Breast epithelium (tissue), 3 donors: ENCODE measurements around the gene POLA2.

Source experiments
- CTCF ChIP-seq, 3 donors: fragments of 450-650 bp; IDR thresholded peaks; one replicate each; pipeline ENCODE4 v1.5.1; 2016 to 2017; ENCODE audit warnings: antibody characterized with exemption in 3 of 3, mild to moderate bottlenecking in 3 of 3, moderate library complexity in 3 of 3
- POLR2A ChIP-seq: fragments of 450-650 bp; IDR thresholded peaks from one replicate; pipeline ENCODE4 v1.6.1; 2016; ENCODE audit warnings: antibody characterized with exemption, mild to moderate bottlenecking, moderate library complexity
- POLR2AphosphoS5 ChIP-seq, 3 donors: sonication (generic); formaldehyde crosslinking; IDR thresholded peaks; one replicate each; pipeline ENCODE4 v1.6.1; 2017; ENCODE audit warnings: antibody characterized with exemption in 3 of 3

GRCh38 chr11:65298655-65299179 lies 37.0 kb downstream of the POLA2 start:
- TF ChIP-seq POLR2AphosphoS5 (IDR thresholded peaks at IDR 0.05) = no peak
- TF ChIP-seq CTCF (IDR thresholded peaks at IDR 0.05) = no peak
- TF ChIP-seq POLR2A = no peak
